ENCODE measurements around the gene RAPGEF1.

Gene RAPGEF1

DNA sequence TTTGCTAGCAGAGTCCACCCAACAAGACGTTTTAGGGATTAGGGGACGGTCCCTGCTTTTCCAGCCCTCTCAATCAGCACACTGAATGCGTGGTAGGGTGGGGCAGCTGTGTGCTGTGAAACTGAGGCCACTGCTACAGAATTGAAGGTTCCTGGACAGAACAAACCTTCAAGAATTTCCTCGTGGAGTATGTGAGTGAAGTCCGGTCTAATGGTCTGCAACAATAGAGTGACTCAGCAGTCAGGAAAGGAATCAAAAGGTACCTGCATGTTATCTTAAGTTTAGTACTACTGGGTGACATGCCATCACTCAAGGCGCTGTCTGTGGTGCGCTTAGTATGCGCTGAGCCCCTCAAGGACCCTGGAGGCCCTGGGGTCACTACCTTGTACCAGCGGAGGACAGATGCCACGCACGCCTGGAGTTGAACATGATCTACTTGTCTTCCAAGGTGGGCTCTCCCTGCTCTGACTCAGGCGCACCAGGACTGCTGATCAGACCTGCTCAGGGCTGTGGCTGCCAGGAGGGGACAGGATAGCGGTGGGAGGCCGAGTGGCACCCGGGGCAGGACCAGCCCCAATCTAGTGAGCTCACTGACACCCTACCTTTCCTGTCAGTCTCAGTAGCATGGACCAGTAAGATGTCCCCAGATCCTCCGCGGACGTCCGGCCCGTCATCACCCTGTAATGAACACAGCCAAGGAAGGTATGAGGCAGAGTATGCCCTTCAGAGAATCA, 144.0 kb downstream of the RAPGEF1 start:
- no peaks in the 10 kb centered on the region for H3K9me3 ChIP-seq (ENCODE audit: low read depth, low read length)
- no peak overlapping the region for H3K27ac ChIP-seq
- H3K36me3 ChIP-seq (ENCODE audit: insufficient read depth, low read length), result no peaks in the 10 kb centered on the region
- TF ChIP-seq EZH2 (IDR thresholded peaks at IDR 0.05) (no peak), FOXP2 (optimal IDR thresholded peaks at IDR 0.05; ENCODE audit: control extremely low read depth, extremely low read length, insufficient read depth) (no peak), POLR2AphosphoS5 (IDR thresholded peaks at IDR 0.05; ENCODE audit: borderline replicate concordance, low read depth, low read length) (no peak)
- H3K4me3 ChIP-seq, result no peak overlapping the region
- no peak for DNase-seq (ENCODE audit: low read depth, low spot score)
- no peak overlapping the region for H3K9ac ChIP-seq (ENCODE audit: insufficient read length)

- Histone ChIP-seq H3K27ac (no peak overlapping the region), H3K36me3 (ENCODE audit: insufficient read depth, low read length) (no peaks in the 10 kb centered on the region), H3K4me3 (no peak overlapping the region), H3K9me3 (ENCODE audit: low read depth, low read length) (no peaks in the 10 kb centered on the region), H3K9ac (ENCODE audit: insufficient read length) (no peak overlapping the region)
- DNase-seq (ENCODE audit: low read depth, low spot score), result no peak
- TF ChIP-seq EZH2 (IDR thresholded peaks at IDR 0.05) (no peak), POLR2AphosphoS5 (IDR thresholded peaks at IDR 0.05; ENCODE audit: borderline replicate concordance, low read depth, low read length) (no peak), FOXP2 (optimal IDR thresholded peaks at IDR 0.05; ENCODE audit: control extremely low read depth, extremely low read length, insufficient read depth) (no peak)
These were observed 144.8 kb downstream of the RAPGEF1 start for GRCh38 chr9:131594906-131595665.

DNA sequence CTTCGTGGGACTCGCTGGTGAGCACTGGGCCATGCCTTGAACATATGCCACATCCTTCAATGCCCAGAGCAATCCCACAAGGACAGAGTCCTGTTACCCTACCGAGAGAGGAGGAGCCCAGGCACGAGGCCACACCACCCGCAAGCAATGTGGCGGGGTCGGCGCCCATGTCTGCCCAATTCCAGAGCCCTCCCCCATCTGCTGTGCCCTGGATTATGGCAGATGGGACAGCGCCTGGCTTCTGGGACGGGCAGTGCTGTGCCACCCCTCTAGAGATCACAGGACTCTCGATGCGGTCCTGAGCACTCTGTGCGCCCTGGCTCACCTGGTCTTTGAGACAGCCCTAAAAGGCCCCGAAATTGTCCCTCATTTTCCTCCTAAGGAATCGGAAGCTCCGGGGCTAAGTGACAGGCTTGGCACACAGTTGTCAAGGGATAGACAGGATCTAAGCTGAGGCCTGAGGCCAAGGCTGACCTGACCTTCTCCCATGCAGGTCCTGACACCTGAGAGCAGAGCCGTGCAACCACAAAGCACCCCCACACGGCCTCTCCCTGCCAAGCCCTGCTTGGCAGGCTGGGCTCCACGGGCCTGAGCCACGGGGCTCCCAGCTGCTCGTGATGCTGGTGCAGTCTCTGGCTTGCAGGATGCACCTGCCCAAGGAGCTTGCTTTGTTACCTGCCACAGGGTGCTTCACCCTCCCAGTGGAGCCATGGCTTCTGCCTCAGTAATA, 145.8 kb downstream of the RAPGEF1 start:
- Histone ChIP-seq H3K9me3 (ENCODE audit: low read depth, low read length) (no peaks in the 10 kb centered on the region), H3K36me3 (ENCODE audit: insufficient read depth, low read length) (no peaks in the 10 kb centered on the region), H3K27ac (no peak overlapping the region), H3K9ac (ENCODE audit: insufficient read length) (no peak overlapping the region), H3K4me3 (no peak overlapping the region)
- TF ChIP-seq POLR2AphosphoS5 (IDR thresholded peaks at IDR 0.05; ENCODE audit: borderline replicate concordance, low read depth, low read length), result no peak
- no peak for DNase-seq (ENCODE audit: low read depth, low spot score)

- no peak for DNase-seq (ENCODE audit: low read depth, low spot score)
These were observed 146.6 kb downstream of the RAPGEF1 start for GRCh38 chr9:131593091-131593820.

GRCh38 chr9:131591845-131592208, 148.0 kb downstream of the RAPGEF1 start:
- Histone ChIP-seq H3K4me3 (no peak overlapping the region), H3K36me3 (ENCODE audit: insufficient read depth, low read length) (no peaks in the 10 kb centered on the region), H3K9me3 (ENCODE audit: low read depth, low read length) (no peaks in the 10 kb centered on the region), H3K27ac (no peak overlapping the region), H3K9ac (ENCODE audit: insufficient read length) (no peak overlapping the region)
- DNase-seq (ENCODE audit: low read depth, low spot score), result no peak
- no peak for TF ChIP-seq EZH2 (IDR thresholded peaks at IDR 0.05)
- no peak for TF ChIP-seq FOXP2 (optimal IDR thresholded peaks at IDR 0.05; ENCODE audit: control extremely low read depth, extremely low read length, insufficient read depth)
- no peak for TF ChIP-seq POLR2AphosphoS5 (IDR thresholded peaks at IDR 0.05; ENCODE audit: borderline replicate concordance, low read depth, low read length)

More at GRCh38 chr9:131593091-131593820, 146.6 kb downstream of the RAPGEF1 start:
- Histone ChIP-seq H3K9ac (ENCODE audit: insufficient read length) (no peak overlapping the region), H3K9me3 (ENCODE audit: low read depth, low read length) (no peaks in the 10 kb centered on the region), H3K36me3 (ENCODE audit: insufficient read depth, low read length) (no peaks in the 10 kb centered on the region), H3K4me3 (no peak overlapping the region), H3K27ac (no peak overlapping the region)
- TF ChIP-seq EZH2 (IDR thresholded peaks at IDR 0.05), result no peak
- no peak for TF ChIP-seq POLR2AphosphoS5 (IDR thresholded peaks at IDR 0.05; ENCODE audit: borderline replicate concordance, low read depth, low read length)
- TF ChIP-seq FOXP2 (optimal IDR thresholded peaks at IDR 0.05; ENCODE audit: control extremely low read depth, extremely low read length, insufficient read depth), result no peak

- Histone ChIP-seq H3K9me3 (ENCODE audit: low read depth, low read length) (no peaks in the 10 kb centered on the region), H3K36me3 (ENCODE audit: insufficient read depth, low read length) (no peaks in the 10 kb centered on the region), H3K27ac (no peak overlapping the region), H3K9ac (ENCODE audit: insufficient read length) (no peak overlapping the region), H3K4me3 (no peak overlapping the region)
- no peak for TF ChIP-seq FOXP2 (optimal IDR thresholded peaks at IDR 0.05; ENCODE audit: control extremely low read depth, extremely low read length, insufficient read depth)
- TF ChIP-seq EZH2 (IDR thresholded peaks at IDR 0.05), result no peak
- DNase-seq (ENCODE audit: low read depth, low spot score), result no peak
These were observed 148.7 kb downstream of the RAPGEF1 start for GRCh38 chr9:131590907-131591844.

GRCh38 chr9:131590449-131590848, 149.4 kb downstream of the RAPGEF1 start:
- no peak for TF ChIP-seq FOXP2 (optimal IDR thresholded peaks at IDR 0.05; ENCODE audit: control extremely low read depth, extremely low read length, insufficient read depth)
- TF ChIP-seq POLR2AphosphoS5 (IDR thresholded peaks at IDR 0.05; ENCODE audit: borderline replicate concordance, low read depth, low read length), result no peak
- TF ChIP-seq EZH2 (IDR thresholded peaks at IDR 0.05), result no peak
- Histone ChIP-seq H3K9me3 (ENCODE audit: low read depth, low read length) (no peaks in the 10 kb centered on the region), H3K27ac (no peak overlapping the region), H3K36me3 (ENCODE audit: insufficient read depth, low read length) (no peaks in the 10 kb centered on the region), H3K4me3 (no peak overlapping the region), H3K9ac (ENCODE audit: insufficient read length) (no peak overlapping the region)
- DNase-seq (ENCODE audit: low read depth, low spot score), result no peak

Measured in SK-N-MC (cell line).